Vagina (tissue), 2 donors: ENCODE results near the gene OXSR1. TPM values are rescaled to one million over a fixed set of nuclear protein-coding genes. Genes with fewer than 3 reads are reported as not detected.
A peak's percentile ranks its signal among the peaks of the same experiment; 100 is the strongest.

ENCODE experiments used
- DNase-seq, 2 donors: peaks; one replicate each; pipeline ENCODE4 v3.0.0-alpha.2; 2017; ENCODE audit errors: extremely low spot score in 2 of 2
- H3K27ac ChIP-seq: fragments of 200-600 bp; sonication (generic); one replicate; pipeline ENCODE4 v1.5.1; 2019
- H3K27me3 ChIP-seq: fragments of 200-600 bp; sonication (generic); one replicate; pipeline ENCODE4 v1.5.1; 2019
- H3K36me3 ChIP-seq, 2 donors: fragments of 200-600 bp; sonication (generic); one replicate each; pipeline ENCODE4 v1.5.1; 2017 to 2019
- H3K4me1 ChIP-seq: fragments of 200-600 bp; sonication (generic); one replicate; pipeline ENCODE4 v1.5.1; 2019
- H3K4me3 ChIP-seq, 2 donors: fragments of 200-600 bp; sonication (generic); 1 replicate in 1 of 2; 2 replicates in 1 of 2; pipeline ENCODE4 v1.5.1; 2016 to 2019
- H3K9me3 ChIP-seq: fragments of 200-600 bp; sonication (generic); one replicate; pipeline ENCODE4 v1.5.1; 2019
- CTCF ChIP-seq, 3 experiments: fragments of 450-650 bp in 2 of 3; fragments of 200-600 bp in 1 of 3; sonication (generic) in 1 of 3; IDR thresholded peaks; one replicate each; pipeline ENCODE4 v1.5.1; 2017 to 2019; ENCODE audit warnings: antibody characterized with exemption in 3 of 3, mild to moderate bottlenecking in 2 of 3, moderate library complexity in 2 of 3
- POLR2A ChIP-seq, 2 donors: fragments of 450-650 bp; IDR thresholded peaks; one replicate each; pipeline ENCODE4 v1.6.1; 2017; ENCODE audit warnings: antibody characterized with exemption in 2 of 2, mild to moderate bottlenecking in 2 of 2, moderate library complexity in 2 of 2
- POLR2AphosphoS5 ChIP-seq, 2 donors: sonication (generic); formaldehyde crosslinking; IDR thresholded peaks; one replicate each; pipeline ENCODE4 v1.9.0; 2017; ENCODE audit warnings: antibody characterized with exemption in 2 of 2, mild to moderate bottlenecking in 2 of 2, low read depth in 1 of 2; ENCODE audit not compliant: insufficient read depth in 1 of 2
- intact Hi-C: fragments of 100-400 bp; cut with DNase I; formaldehyde crosslinking; loops from one replicate; pipeline ENCODE4 v1.15.1; 2023
- total RNA-seq: library from RNA; depleted of rRNA; stranded (reverse); fragments of >200 nt; gene quantifications from one replicate; pipeline ENCODE4 v1.2.3, GENCODE V29; 2016

The OXSR1 gene
- total RNA-seq, 1 donor from 2014 or later: 22.8 TPM

GRCh38 chr3:38163117-38163840 is 2.1 kb upstream of the OXSR1 start:
- H3K27me3 ChIP-seq: no peaks in the 10 kb centered on the region
- H3K4me3 ChIP-seq: no peak overlapping the region
- no peak overlapping the region for H3K27ac ChIP-seq
- H3K9me3 ChIP-seq: no peaks in the 10 kb centered on the region
- H3K36me3 ChIP-seq: no peaks in the 10 kb centered on the region
- TF ChIP-seq POLR2AphosphoS5 (IDR thresholded peaks at IDR 0.05; ENCODE audit: insufficient read depth in 1 of 2, low read depth in 1 of 2): no peak
- TF ChIP-seq CTCF (IDR thresholded peaks at IDR 0.05): no peak
- TF ChIP-seq POLR2A (IDR thresholded peaks at IDR 0.05): no peak
- intact Hi-C loops: no loop called here
- H3K4me1 ChIP-seq: peaks cover 32% of the 10 kb centered on the region
- no peak for DNase-seq

- no peaks in the 10 kb centered on the region for H3K27me3 ChIP-seq
- peaks cover 40% of the 10 kb centered on the region for H3K4me1 ChIP-seq
- no peaks in the 10 kb centered on the region for H3K9me3 ChIP-seq
- no peak for DNase-seq
- peak overlapping the region; percentile 98 for H3K27ac ChIP-seq
- intact Hi-C loops: loop anchor here (1.0 kb wide), 1 partner anchor 25 kb away; no protein-coding TSS in a partner anchor
- TF ChIP-seq CTCF (IDR thresholded peaks at IDR 0.05) (no peak), POLR2A (IDR thresholded peaks at IDR 0.05) (no peak)
- H3K36me3 ChIP-seq: no peaks in the 10 kb centered on the region
- peak overlapping the region; percentile 82 to 97 for H3K4me3 ChIP-seq
Measured at GRCh38 chr3:38163841-38164642, 1.3 kb upstream of the OXSR1 start.

GRCh38 chr3:38164643-38164951 is 740 bp upstream of the OXSR1 start:
- peak overlapping the region; percentile 98 for H3K27ac ChIP-seq
- H3K4me1 ChIP-seq: peaks cover 44% of the 10 kb centered on the region
- H3K4me3 ChIP-seq: peak overlapping the region; percentile 82 to 97
- no peak for TF ChIP-seq POLR2A (IDR thresholded peaks at IDR 0.05)
- no peak for TF ChIP-seq CTCF (IDR thresholded peaks at IDR 0.05)
- TF ChIP-seq POLR2AphosphoS5 (IDR thresholded peaks at IDR 0.05; ENCODE audit: insufficient read depth in 1 of 2, low read depth in 1 of 2): no peak
- no peaks in the 10 kb centered on the region for H3K36me3 ChIP-seq
- H3K27me3 ChIP-seq: no peaks in the 10 kb centered on the region
- H3K9me3 ChIP-seq: no peaks in the 10 kb centered on the region
- intact Hi-C loops: loop anchor here (1.0 kb wide), 1 partner anchor 25 kb away; no protein-coding TSS in a partner anchor
- DNase-seq: no peak

GRCh38 chr3:38165722-38166387 is 518 bp downstream of the OXSR1 start:
- Histone ChIP-seq H3K27ac (peak overlapping the region; percentile 98), H3K4me1 (peaks cover 44% of the 10 kb centered on the region), H3K36me3 (no peaks in the 10 kb centered on the region), H3K4me3 (peak overlapping the region; percentile 82 to 97), H3K27me3 (no peaks in the 10 kb centered on the region), H3K9me3 (no peaks in the 10 kb centered on the region)
- TF ChIP-seq CTCF (IDR thresholded peaks at IDR 0.05) (no peak), POLR2AphosphoS5 (IDR thresholded peaks at IDR 0.05; ENCODE audit: insufficient read depth in 1 of 2, low read depth in 1 of 2) (no peak)
- no peak for DNase-seq
- intact Hi-C loops: no loop called here
